PFSK-1 (cell line): ENCODE data around the gene TMIGD1.

Experiments used
- SIN3A ChIP-seq: IDR thresholded peaks from 2 replicates; pipeline ENCODE4 v1.6.1; 2012; ENCODE audit warnings: mild to moderate bottlenecking, low read length, moderate library complexity, borderline replicate concordance; ENCODE audit not compliant: insufficient read depth
- TAF1 ChIP-seq: IDR thresholded peaks from 2 replicates; pipeline ENCODE4 v1.6.1; 2012; ENCODE audit warnings: low read length, control low read depth, borderline replicate concordance; ENCODE audit not compliant: insufficient read depth
- TF ChIP-seq, protein P1 (sequence below), 2 experiments: IDR thresholded peaks; 2 replicates each; pipeline versions ENCODE4 v1.6.1 to v1.8.0; 2011 to 2012; ENCODE audit warnings: low read depth in 2 of 2, low read length in 2 of 2, control low read depth in 1 of 2, inconsistent platforms in 1 of 2, mild to moderate bottlenecking in 1 of 2, moderate library complexity in 1 of 2; ENCODE audit not compliant: insufficient read depth in 1 of 2

DNA sequence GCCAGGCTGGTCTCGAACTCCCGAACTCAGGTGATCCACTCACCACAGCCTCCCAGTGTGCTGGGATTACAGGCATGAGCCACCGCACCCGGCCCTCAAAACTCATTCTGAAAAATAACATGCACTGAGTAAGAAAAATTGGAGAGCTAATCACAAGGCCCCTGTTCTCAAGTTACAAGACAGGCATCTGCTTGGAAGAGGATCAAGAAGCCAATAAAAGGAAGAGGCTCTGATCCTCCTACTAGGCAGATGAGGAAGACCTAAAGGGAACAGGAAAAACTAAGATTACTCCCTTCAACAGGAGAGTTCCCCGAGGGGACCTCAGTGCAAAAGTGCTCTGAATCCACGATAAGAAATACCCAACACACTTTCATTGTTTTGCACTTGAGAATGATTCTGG lies 60.5 kb downstream of the TMIGD1 start:
- TF ChIP-seq, protein P1, sequence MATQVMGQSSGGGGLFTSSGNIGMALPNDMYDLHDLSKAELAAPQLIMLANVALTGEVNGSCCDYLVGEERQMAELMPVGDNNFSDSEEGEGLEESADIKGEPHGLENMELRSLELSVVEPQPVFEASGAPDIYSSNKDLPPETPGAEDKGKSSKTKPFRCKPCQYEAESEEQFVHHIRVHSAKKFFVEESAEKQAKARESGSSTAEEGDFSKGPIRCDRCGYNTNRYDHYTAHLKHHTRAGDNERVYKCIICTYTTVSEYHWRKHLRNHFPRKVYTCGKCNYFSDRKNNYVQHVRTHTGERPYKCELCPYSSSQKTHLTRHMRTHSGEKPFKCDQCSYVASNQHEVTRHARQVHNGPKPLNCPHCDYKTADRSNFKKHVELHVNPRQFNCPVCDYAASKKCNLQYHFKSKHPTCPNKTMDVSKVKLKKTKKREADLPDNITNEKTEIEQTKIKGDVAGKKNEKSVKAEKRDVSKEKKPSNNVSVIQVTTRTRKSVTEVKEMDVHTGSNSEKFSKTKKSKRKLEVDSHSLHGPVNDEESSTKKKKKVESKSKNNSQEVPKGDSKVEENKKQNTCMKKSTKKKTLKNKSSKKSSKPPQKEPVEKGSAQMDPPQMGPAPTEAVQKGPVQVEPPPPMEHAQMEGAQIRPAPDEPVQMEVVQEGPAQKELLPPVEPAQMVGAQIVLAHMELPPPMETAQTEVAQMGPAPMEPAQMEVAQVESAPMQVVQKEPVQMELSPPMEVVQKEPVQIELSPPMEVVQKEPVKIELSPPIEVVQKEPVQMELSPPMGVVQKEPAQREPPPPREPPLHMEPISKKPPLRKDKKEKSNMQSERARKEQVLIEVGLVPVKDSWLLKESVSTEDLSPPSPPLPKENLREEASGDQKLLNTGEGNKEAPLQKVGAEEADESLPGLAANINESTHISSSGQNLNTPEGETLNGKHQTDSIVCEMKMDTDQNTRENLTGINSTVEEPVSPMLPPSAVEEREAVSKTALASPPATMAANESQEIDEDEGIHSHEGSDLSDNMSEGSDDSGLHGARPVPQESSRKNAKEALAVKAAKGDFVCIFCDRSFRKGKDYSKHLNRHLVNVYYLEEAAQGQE (IDR thresholded peaks at IDR 0.05; ENCODE audit: insufficient read depth in 1 of 2, low read depth in 2 of 2, low read length in 2 of 2), result no peak
- TF ChIP-seq SIN3A (no peak), TAF1 (no peak)
